GM21515 (cell line): Measurements from ENCODE around the gene CES2.

ENCODE experiments used
- ATAC-seq: cut with Tn5 transposase; IDR thresholded peaks from one replicate; pipeline ENCODE4 v1.9.1; 2021; ENCODE audit not compliant: unreplicated experiment

The CES2 gene

GRCh38 chr16:66902648-66903543 is 32.4 kb upstream of the CES2 start:
- ATAC-seq: no peak

GRCh38 chr16:66903544-66904427 is 31.5 kb upstream of the CES2 start:
- ATAC-seq: no peak

- ATAC-seq: no peak
Observed at GRCh38 chr16:66904428-66904845, 30.9 kb upstream of the CES2 start.

- no peak for ATAC-seq
Observed at GRCh38 chr16:66904846-66905632, 30.3 kb upstream of the CES2 start.

- ATAC-seq: no peak
Observed at GRCh38 chr16:66905633-66906539, 29.4 kb upstream of the CES2 start.

GRCh38 chr16:66906916-66907836 is 28.1 kb upstream of the CES2 start:
- no peak for ATAC-seq

GRCh38 chr16:66908116-66908515 is 27.2 kb upstream of the CES2 start:
- no peak for ATAC-seq

- ATAC-seq: no peak
Observed at GRCh38 chr16:66908762-66909559, 26.4 kb upstream of the CES2 start.

- ATAC-seq: no peak
Observed at GRCh38 chr16:66910175-66910940, 25.0 kb upstream of the CES2 start.

GRCh38 chr16:66911112-66911511 is 24.2 kb upstream of the CES2 start:
- no peak for ATAC-seq

- no peak for ATAC-seq
Observed at GRCh38 chr16:66911801-66912200, 23.5 kb upstream of the CES2 start.

- ATAC-seq: no peak
Observed at GRCh38 chr16:66913081-66913480, 22.2 kb upstream of the CES2 start.

- no peak for ATAC-seq
Observed at GRCh38 chr16:66913711-66914110, 21.6 kb upstream of the CES2 start.

GRCh38 chr16:66914541-66914940 is 20.8 kb upstream of the CES2 start:
- ATAC-seq: no peak

GRCh38 chr16:66915041-66915440 is 20.3 kb upstream of the CES2 start:
- ATAC-seq: no peak

- no peak for ATAC-seq
Observed at GRCh38 chr16:66916518-66916917, 18.8 kb upstream of the CES2 start.

GRCh38 chr16:66917741-66918140 is 17.6 kb upstream of the CES2 start:
- no peak for ATAC-seq
